Stimulated activated memory B cell treated with anti-CD40 and anti-IgM and Interleukin-4, amounts not matched to agents 10 μg/mL and 1 μg/mL and 100 μg/mL, for 72 hours (primary cell): ENCODE data around the gene NKAIN4.
"Not testable (repeated sequence)": the region's sequence is repeated elsewhere in the genome, so short reads cannot be mapped to it uniquely, and the experiment has no call there.

ENCODE experiments used
- ATAC-seq: fragments of 150-1000 bp; cut with Tn5 transposase; 2 replicates; pipeline ENCODE4 v1.10.0; 2021
- H3K27ac Mint-ChIP-seq: one replicate; pipeline ENCODE4 v1.8.0; 2022; ENCODE audit warnings: mild to moderate bottlenecking, mixed read lengths
- H3K27me3 Mint-ChIP-seq: one replicate; pipeline ENCODE4 v1.8.0; 2022; ENCODE audit warnings: mixed read lengths
- H3K36me3 Mint-ChIP-seq: one replicate; pipeline ENCODE4 v1.8.0; 2022; ENCODE audit warnings: mixed read lengths
- H3K4me1 Mint-ChIP-seq: one replicate; pipeline ENCODE4 v1.8.0; 2022; ENCODE audit warnings: mixed read lengths
- H3K4me3 Mint-ChIP-seq: one replicate; pipeline ENCODE4 v1.8.0; 2022; ENCODE audit warnings: mild to moderate bottlenecking, moderate library complexity, mixed read lengths
- H3K9me3 Mint-ChIP-seq: one replicate; pipeline ENCODE4 v1.8.0; 2022; ENCODE audit warnings: mixed read lengths

NKAIN4 gene

DNA sequence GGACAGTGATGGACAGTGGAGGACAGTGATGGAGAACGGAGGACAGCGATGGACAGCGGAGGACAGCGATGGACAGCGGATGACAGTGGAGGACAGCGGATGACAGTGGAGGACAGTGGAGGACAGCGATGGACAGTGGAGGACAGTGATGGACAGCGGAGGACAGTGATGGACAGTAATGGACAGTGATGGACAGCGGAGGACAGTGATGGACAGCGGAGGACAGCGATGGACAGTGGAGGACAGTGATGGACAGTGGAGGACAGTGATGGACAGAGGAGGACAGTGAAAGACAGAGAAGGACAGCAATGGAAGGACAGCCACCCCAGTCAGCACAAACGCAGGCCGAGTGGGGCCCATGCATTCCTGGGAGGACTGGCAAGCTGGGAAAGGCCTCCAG is 3.4 kb upstream of the NKAIN4 start:
- Mint-ChIP-seq H3K4me1 (peaks cover 10% of the 10 kb centered on the region), H3K36me3 (no peaks in the 10 kb centered on the region), H3K9me3 (no peaks in the 10 kb centered on the region), H3K4me3 (no peak overlapping the region), H3K27me3 (peaks cover 86% of the 10 kb centered on the region), H3K27ac (no peak overlapping the region)
- ATAC-seq = no peak

DNA sequence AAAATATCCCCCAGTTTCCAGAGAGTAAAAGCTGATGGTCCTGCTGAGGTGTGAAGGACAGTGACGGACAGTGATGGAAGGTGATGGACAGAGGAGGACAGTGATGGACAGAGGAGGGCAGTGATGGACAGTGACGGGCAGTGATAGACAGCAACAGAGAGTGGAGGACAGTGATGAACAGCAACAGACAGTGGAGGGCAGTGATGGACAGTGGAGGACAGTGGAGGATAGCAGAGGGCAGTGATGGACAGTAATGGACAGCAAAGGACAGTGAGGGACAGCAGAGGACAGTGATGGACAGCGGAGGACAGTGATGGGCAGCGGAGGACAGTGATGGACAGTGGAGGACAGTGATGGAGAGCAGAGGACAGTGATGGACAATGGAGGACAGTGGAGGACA is 2.7 kb upstream of the NKAIN4 start:
- no peak for ATAC-seq
- H3K9me3 Mint-ChIP-seq = no peaks in the 10 kb centered on the region
- H3K27me3 Mint-ChIP-seq = peaks cover 86% of the 10 kb centered on the region
- no peaks in the 10 kb centered on the region for H3K36me3 Mint-ChIP-seq
- no peak overlapping the region for H3K4me3 Mint-ChIP-seq
- no peak overlapping the region for H3K27ac Mint-ChIP-seq
- H3K4me1 Mint-ChIP-seq = peaks cover 11% of the 10 kb centered on the region

DNA sequence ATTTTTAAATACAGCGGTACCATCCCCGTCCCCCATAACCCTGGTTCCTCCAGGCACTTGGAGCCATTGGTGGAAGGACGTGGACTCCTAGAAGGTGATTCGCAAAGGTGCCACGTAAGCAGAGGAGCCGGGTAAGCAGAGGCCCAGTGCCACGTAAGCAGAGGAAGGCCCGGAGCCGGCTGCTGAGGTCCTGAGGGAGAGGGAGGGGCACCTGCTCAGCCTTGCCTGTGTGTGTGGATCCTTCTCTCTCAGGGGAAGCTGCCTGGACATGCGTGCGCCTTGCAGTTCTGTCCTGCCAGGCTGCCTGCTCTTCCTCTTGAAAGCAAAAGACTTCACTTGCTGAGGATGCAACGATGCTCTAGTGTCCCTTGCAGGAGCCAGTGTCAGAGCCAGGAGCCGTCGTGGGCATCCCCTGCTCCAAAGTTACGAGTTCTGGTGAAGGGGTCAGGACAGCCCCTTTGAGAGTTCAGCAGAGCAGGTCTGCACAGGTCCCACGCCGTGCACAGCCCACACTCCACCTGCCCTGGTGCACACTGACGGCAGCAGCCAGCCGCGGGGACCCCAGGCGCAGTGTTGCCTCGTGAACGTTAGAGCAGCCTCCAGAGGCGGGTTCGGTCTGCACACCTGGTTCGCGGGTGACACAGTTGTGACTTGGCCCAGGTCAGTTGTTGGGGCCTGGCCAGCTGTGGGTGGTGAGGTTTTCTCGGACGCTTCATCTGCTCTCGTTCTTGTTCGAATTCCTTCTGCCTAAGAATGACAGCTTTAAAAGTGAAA is 1.9 kb upstream of the NKAIN4 start:
- Mint-ChIP-seq H3K9me3 (no peaks in the 10 kb centered on the region), H3K36me3 (no peaks in the 10 kb centered on the region), H3K27me3 (peaks cover 89% of the 10 kb centered on the region), H3K4me3 (no peak overlapping the region), H3K27ac (no peak overlapping the region), H3K4me1 (peaks cover 11% of the 10 kb centered on the region)
- no peak for ATAC-seq

DNA sequence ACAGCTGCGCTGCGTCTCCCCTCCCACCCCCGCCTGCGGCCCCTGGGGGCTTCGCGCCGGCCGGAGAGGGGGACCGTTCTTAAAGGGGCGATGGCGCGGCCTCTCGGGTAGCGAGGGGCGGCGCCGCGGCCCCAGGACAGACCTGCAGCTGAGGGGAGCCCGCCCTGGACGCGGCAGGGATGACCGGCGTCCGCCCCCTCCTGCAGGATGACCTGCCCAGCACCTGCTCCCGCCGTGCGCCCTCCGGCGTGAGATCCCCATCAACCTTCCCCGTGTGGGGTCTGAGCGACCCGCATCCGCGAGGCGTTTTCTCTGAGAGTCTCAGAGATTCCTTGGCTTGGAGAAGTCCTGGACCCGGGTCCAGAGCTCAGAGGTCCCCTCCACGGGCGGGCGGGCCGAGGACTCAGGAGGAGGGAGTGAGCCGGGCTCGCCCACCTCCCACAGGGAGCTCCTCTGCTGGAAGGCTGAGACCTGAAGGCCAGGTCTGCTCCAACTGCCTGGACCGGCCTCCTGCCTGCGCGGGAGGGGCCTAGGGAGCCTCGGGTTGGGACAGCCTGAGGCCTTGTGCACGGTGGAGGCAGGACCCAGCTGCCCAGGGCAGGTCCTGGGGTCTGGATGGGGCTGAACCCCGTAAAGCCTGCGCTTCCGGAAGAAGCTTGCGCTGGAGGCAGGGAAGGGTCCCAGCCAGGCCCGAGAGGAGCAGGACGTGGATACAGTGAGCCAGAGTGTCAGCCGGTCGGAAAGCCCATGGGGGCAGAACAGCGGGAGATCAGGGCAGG is 532 bp upstream of the NKAIN4 start:
- Mint-ChIP-seq H3K27me3 (peaks cover 87% of the 10 kb centered on the region), H3K4me1 (peaks cover 11% of the 10 kb centered on the region)
- ATAC-seq = no peak

DNA sequence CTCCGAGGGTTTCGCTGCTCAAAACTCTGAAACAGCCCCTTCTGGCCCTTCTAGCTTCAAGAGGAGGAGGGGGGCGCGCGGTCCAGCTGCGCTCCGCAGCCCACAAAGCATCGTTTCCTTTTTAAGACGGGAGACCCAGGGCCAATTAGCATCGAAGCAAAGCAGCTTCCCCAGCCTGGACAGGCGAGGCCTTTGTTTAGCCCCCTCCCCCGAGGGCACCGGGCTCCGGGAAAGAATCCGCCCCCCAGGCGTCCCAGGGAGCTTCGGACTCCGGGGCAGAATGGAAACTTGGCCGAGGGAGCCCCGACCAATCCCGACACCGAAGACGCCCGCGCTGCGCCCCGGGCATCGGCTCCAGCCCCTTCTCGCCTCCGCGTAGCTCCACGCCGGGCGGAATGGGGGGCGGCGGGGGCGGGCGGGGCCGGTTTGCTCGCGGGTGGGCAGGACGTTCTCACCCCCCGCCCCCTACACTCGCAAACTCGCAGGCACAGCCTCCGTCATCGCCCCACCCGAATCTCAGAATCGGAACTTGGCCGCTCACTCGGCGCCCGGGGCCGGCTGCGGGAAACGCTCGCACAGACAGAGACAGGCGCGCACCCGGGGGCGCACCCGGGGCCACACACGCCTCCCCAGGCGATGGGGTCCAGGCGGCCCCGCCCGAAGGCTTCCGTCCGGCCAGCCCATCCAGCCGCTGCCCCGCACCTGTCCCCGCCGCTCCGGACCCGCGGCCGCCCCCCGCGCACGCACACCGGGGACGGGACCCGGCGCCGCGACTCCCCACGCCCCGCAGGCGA is 628 bp downstream of the NKAIN4 start:
- Mint-ChIP-seq H3K27ac (no peak overlapping the region), H3K27me3 (peaks cover 88% of the 10 kb centered on the region), H3K9me3 (peaks cover 3% of the 10 kb centered on the region), H3K4me1 (peaks cover 11% of the 10 kb centered on the region), H3K4me3 (no peak overlapping the region), H3K36me3 (no peaks in the 10 kb centered on the region)
- ATAC-seq = peak; percentile 25

More for the DNA sequence above, 532 bp upstream of the NKAIN4 start:
- Mint-ChIP-seq H3K27ac (no peak overlapping the region), H3K36me3 (no peaks in the 10 kb centered on the region), H3K4me3 (no peak overlapping the region), H3K9me3 (peaks cover 3% of the 10 kb centered on the region)

DNA sequence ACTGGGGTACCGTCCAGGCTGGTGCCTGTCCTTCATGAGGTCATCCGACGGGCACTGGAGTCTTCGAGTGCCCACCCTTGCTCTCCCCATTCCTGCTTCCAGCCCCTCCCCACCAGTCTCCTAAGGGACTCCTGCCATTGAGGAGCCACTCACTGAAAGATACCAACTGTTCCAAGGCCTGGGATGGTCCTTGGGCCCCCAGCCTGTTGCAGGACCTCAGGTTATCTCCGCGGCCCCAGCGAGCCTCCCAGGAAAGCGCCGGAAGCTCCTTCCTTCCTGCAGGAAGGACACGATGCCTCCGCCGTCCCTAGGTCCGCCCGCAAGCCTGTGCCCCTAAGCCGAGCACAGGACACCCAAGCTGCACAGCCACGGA is 1.2 kb downstream of the NKAIN4 start:
- H3K36me3 Mint-ChIP-seq = no peaks in the 10 kb centered on the region
- H3K27ac Mint-ChIP-seq = no peak overlapping the region
- H3K9me3 Mint-ChIP-seq = peaks cover 3% of the 10 kb centered on the region
- no peak for ATAC-seq
- H3K4me3 Mint-ChIP-seq = no peak overlapping the region
- H3K27me3 Mint-ChIP-seq = peaks cover 88% of the 10 kb centered on the region
- peaks cover 11% of the 10 kb centered on the region for H3K4me1 Mint-ChIP-seq

DNA sequence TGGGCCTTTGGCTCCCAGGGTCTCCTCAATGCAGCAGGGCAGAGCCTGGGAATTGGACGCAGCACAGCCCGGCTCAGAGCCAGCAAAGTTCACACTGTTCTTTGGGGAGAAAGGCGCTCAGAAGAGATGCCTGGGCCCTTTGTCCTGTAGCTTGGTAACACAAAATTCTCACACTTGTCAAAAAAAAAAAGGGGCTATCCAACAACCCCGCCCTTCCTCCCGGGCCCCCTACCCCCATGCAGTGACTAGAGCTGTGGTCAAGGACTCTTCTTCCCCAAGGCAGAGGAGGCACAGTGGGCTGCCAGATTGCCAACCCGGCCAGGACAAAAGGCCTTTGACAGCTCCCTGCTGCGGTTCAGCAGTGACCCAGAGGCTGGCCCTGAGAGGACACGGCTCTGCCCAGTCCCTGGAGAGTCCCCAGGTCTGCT is 2.0 kb downstream of the NKAIN4 start:
- no peaks in the 10 kb centered on the region for H3K36me3 Mint-ChIP-seq
- no peak overlapping the region for H3K4me3 Mint-ChIP-seq
- no peak for ATAC-seq
- no peak overlapping the region for H3K27ac Mint-ChIP-seq
- H3K4me1 Mint-ChIP-seq = peaks cover 11% of the 10 kb centered on the region
- peaks cover 85% of the 10 kb centered on the region for H3K27me3 Mint-ChIP-seq
- peaks cover 3% of the 10 kb centered on the region for H3K9me3 Mint-ChIP-seq

DNA sequence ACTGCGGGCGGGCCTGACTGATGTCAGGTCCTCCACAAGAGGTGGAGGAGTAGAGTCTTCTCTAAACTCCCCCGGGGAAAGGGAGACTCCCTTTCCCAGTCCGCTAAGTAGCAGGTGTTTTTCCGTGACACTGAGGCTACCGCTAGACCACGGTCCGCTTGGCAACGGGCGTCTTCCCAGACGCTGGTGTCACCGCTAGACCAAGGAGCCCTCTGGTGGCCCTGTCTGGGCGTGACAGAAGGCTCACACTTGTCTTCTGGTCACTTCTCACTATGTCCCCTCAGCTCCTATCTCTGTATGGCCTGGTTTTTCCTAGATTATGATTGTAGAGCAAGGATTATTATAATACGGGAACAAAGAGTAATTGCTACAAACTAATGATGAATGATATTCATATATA is 2.9 kb downstream of the NKAIN4 start:
- not testable (repeated sequence) for H3K4me3 Mint-ChIP-seq, ATAC-seq, H3K9me3 Mint-ChIP-seq, H3K36me3 Mint-ChIP-seq, H3K27ac Mint-ChIP-seq
- peaks cover 84% of the 10 kb centered on the region for H3K27me3 Mint-ChIP-seq
- H3K4me1 Mint-ChIP-seq = peaks cover 11% of the 10 kb centered on the region

DNA sequence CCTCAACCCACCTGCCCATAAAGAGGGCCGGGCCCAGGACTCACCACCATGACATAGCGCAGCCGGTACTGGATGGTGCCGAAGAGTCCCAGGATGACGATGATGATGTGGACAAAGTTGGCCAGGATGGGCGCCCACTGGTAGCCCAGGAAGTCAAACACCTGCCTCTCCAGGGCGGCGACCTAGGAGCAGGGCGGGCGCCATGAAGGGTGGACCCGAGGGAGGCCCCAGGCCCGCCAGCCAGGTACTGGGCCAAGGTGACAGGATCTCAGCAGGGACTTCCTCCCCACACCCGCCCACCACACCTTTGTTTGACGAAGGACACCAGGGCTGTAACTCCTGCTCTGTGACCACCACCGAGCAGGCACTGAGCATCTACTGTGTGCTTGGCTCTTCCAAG is 4.4 kb downstream of the NKAIN4 start:
- H3K27ac Mint-ChIP-seq = no peak overlapping the region
- H3K4me3 Mint-ChIP-seq = no peak overlapping the region
- peaks cover 3% of the 10 kb centered on the region for H3K9me3 Mint-ChIP-seq
- no peak for ATAC-seq
- peaks cover 9% of the 10 kb centered on the region for H3K4me1 Mint-ChIP-seq
- no peaks in the 10 kb centered on the region for H3K36me3 Mint-ChIP-seq
- H3K27me3 Mint-ChIP-seq = peaks cover 84% of the 10 kb centered on the region

DNA sequence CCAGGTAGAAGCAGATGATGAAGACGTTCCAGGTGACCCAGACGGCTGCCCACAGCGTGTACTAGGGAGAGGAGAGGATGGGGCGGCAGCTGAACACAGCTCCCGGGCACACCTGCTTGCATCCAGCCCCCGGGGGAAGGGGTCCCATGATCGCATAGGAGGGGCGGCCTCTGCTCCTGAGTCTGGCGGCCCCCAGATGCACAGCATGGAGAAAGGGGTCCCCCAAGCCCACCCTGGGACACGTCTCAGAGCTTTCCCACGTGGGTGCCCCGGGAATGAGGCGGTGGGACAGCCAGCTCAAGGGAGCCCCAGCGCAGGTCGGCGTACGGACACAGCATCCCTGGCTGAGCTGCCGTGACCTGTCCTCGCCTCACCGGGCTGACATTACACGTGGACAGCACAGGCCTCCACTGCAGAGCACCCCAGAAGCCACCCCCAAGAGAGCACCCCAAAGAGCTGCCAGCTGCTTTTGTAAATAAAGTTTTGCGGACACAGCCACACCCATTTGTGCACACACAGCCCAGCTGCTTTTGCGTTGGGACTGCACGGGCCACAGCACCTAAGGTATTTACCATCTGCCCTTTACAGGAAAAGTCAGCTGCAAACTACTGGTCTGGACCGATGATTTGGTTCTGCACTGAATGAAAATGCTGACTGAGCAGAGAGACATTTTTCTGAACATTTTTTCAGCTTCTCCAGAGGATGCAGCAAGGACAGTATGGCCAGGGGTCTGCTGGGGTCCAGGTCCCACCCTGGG is 5.2 kb downstream of the NKAIN4 start:
- H3K27ac Mint-ChIP-seq = no peak overlapping the region
- peaks cover 3% of the 10 kb centered on the region for H3K9me3 Mint-ChIP-seq
- no peak overlapping the region for H3K4me3 Mint-ChIP-seq
- peaks cover 6% of the 10 kb centered on the region for H3K4me1 Mint-ChIP-seq
- H3K36me3 Mint-ChIP-seq = no peaks in the 10 kb centered on the region
- no peak for ATAC-seq
- peaks cover 87% of the 10 kb centered on the region for H3K27me3 Mint-ChIP-seq

DNA sequence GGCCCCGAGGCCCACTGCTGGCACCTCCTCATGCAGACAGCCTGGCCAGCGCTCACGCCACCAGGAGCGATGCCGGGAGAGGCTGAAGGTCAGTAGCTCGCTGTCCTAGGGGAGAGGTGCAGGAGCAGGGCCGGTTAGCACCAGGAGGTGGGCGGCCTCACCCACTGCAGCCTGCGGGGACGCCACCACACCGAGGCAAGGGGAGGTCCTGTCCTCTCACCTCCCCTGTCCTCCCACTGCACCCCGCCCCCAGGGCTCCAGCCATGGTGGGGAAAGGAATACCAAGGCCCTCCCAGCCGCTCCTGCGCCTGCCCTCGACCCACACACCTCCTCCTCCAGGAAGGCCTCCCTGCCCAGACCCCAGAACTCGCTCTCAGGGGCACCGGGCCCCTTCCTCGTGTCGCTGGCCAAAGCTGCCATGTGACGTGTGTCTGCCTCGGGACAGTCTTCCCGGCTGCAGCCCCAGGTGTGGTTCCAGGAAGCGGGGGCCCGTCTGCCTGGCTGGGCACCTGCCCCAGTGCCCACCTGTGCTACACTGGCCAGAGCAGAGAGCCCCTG is 6.5 kb downstream of the NKAIN4 start:
- Mint-ChIP-seq H3K36me3 (no peaks in the 10 kb centered on the region), H3K27ac (no peak overlapping the region), H3K9me3 (peaks cover 3% of the 10 kb centered on the region), H3K4me1 (peaks cover 2% of the 10 kb centered on the region), H3K4me3 (no peak overlapping the region), H3K27me3 (peaks cover 87% of the 10 kb centered on the region)
- ATAC-seq = no peak

DNA sequence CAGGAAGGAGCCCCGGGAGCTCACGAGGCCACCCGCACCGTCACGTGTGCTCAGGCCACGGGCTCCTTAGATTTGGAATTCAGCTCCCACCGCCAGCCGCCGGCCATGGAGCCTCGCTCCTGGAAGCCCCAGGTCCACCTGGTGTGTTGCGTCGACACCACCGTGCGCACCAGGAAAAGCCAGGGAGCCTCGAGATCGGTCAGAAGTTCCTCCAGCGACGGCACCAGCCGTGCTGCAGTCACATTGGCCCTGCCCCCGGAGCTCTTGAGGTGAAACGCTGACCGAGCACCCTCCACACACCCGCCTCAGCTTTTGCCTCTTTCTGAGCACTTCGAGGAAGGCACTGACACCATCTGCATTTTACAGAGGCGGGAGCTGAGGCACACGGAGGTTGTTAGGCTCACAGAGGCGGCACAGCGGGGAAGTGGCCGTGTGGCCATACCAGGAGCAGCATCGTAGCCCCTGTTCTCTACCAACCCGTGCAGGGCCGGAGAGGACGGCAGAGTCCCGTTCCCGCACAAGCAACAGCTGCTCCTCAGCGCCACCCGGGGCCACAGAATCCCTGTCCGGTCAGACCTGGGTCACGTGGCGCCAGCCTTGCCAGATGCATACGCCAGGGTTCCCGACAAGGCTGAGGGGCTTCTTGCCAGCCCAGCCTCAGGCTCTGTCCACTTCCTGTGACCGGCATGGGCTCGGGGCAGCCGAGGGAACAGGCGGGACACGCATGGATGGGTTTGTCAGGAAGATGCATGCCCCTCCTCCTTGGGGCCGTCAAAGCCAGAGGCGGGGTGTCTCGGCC is 7.6 kb downstream of the NKAIN4 start:
- Mint-ChIP-seq H3K4me1 (no peaks in the 10 kb centered on the region), H3K27ac (no peak overlapping the region), H3K4me3 (no peak overlapping the region), H3K9me3 (peaks cover 3% of the 10 kb centered on the region), H3K27me3 (peaks cover 87% of the 10 kb centered on the region), H3K36me3 (no peaks in the 10 kb centered on the region)
- ATAC-seq = no peak

DNA sequence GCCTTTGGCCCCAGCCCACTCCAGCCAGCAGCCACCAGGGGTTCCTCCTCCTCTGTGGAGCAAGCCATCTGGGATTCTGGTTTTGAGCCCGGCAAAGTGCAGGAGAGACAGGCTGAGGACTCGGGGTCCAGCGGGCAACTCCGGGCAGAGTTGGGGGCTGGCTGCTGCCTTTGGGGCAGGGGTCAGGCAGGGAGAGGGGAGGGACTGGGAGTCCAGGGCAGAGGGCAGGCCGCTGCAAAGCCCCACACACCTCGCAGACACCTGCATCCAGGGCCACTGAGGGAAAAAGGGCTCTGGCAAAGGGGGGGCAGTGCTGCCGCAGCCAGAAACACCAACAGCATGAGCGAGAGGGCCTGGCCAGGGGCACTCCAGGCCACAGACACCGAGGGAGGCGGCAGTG is 9.8 kb downstream of the NKAIN4 start:
- H3K27ac Mint-ChIP-seq = no peak overlapping the region
- H3K4me3 Mint-ChIP-seq = no peak overlapping the region
- ATAC-seq = no peak
- H3K36me3 Mint-ChIP-seq = no peaks in the 10 kb centered on the region
- no peaks in the 10 kb centered on the region for H3K9me3 Mint-ChIP-seq
- no peaks in the 10 kb centered on the region for H3K4me1 Mint-ChIP-seq
- H3K27me3 Mint-ChIP-seq = peaks cover 89% of the 10 kb centered on the region
